SK-N-SH treated with all-trans-retinoic acid at 6 μM for 48 hours (cell line): ENCODE data around the gene CCDC102A.
A peak's percentile ranks its signal among the peaks of the same experiment; 100 is the strongest.

ENCODE experiments used
- ATAC-seq: fragments of 200-7000 bp; cut with Tn5 transposase; 3 replicates; pipeline ENCODE4 v1.9.1; 2020; ENCODE audit warnings: mild to moderate bottlenecking, moderate library complexity
- BACH2 ChIP-seq: fragments of 250-450 bp; sonication (Bioruptor Pico); IDR thresholded peaks from 2 replicates; pipeline ENCODE4 v1.9.0; 2021; ENCODE audit warnings: mild to moderate bottlenecking, borderline replicate concordance
- ESRRG ChIP-seq: fragments of 250-450 bp; sonication (Bioruptor Pico); IDR thresholded peaks from 2 replicates; pipeline ENCODE4 v1.6.1; 2021; ENCODE audit warnings: mild to moderate bottlenecking
- GLIS3 ChIP-seq: fragments of 250-450 bp; sonication (Bioruptor Pico); IDR thresholded peaks from 2 replicates; pipeline ENCODE4 v1.5.0; 2020; ENCODE audit warnings: mild to moderate bottlenecking, moderate library complexity
- ISL1 ChIP-seq: fragments of 250-450 bp; sonication (Bioruptor Pico); IDR thresholded peaks from 2 replicates; pipeline ENCODE4 v2.1.2; 2022; ENCODE audit warnings: mild to moderate bottlenecking, moderate library complexity
- PPARA ChIP-seq: fragments of 250-450 bp; sonication (Bioruptor Pico); IDR thresholded peaks from 2 replicates; pipeline ENCODE4 v1.5.0; 2020; ENCODE audit warnings: mild to moderate bottlenecking, borderline replicate concordance
- RARB ChIP-seq: fragments of 250-450 bp; sonication (Bioruptor Pico); IDR thresholded peaks from 2 replicates; pipeline ENCODE4 v1.8.0; 2021; ENCODE audit warnings: mild to moderate bottlenecking, moderate library complexity
- TCF4 ChIP-seq: fragments of 250-450 bp; sonication (Bioruptor Pico); IDR thresholded peaks from 2 replicates; pipeline ENCODE4 v1.8.0; 2021; ENCODE audit warnings: mild to moderate bottlenecking, moderate library complexity, borderline replicate concordance
- TOX ChIP-seq: fragments of 250-450 bp; sonication (Bioruptor Pico); IDR thresholded peaks from 2 replicates; pipeline ENCODE4 v1.8.0; 2021; ENCODE audit warnings: mild to moderate bottlenecking, moderate library complexity, borderline replicate concordance
- ZFP3 ChIP-seq: fragments of 250-450 bp; sonication (Bioruptor Pico); IDR thresholded peaks from 2 replicates; pipeline ENCODE4 v1.5.0; 2020; ENCODE audit warnings: mild to moderate bottlenecking, moderate library complexity
- ZFP30 ChIP-seq: fragments of 450-650 bp; formaldehyde crosslinking; IDR thresholded peaks from 2 replicates; pipeline ENCODE4 v1.5.0; 2022; ENCODE audit warnings: mild to moderate bottlenecking, moderate library complexity
- ZNF565 ChIP-seq: fragments of 450-650 bp; formaldehyde crosslinking; conservative IDR thresholded peaks from 2 replicates; pipeline ENCODE4 v1.5.0; 2020; ENCODE audit warnings: low read depth, mild to moderate bottlenecking, moderate library complexity
- ZNF70 ChIP-seq: fragments of 450-650 bp; formaldehyde crosslinking; IDR thresholded peaks from 2 replicates; pipeline ENCODE4 v1.5.0; 2020; ENCODE audit warnings: mild to moderate bottlenecking, moderate library complexity
- ZNF8 ChIP-seq: fragments of 450-650 bp; formaldehyde crosslinking; IDR thresholded peaks from 2 replicates; pipeline ENCODE4 v1.5.0; 2020; ENCODE audit warnings: mild to moderate bottlenecking, moderate library complexity
- TF ChIP-seq, protein P1 (sequence below): fragments of 250-450 bp; sonication (Bioruptor Pico); IDR thresholded peaks from 2 replicates; pipeline ENCODE4 v1.5.1; 2021; ENCODE audit warnings: mild to moderate bottlenecking, moderate library complexity
- TF ChIP-seq, protein P2 (sequence below): fragments of 250-450 bp; sonication (Bioruptor Pico); IDR thresholded peaks from 2 replicates; pipeline ENCODE4 v1.8.0; 2020; ENCODE audit warnings: mild to moderate bottlenecking, moderate library complexity, borderline replicate concordance
- TF ChIP-seq, protein P3 (sequence below): fragments of 250-450 bp; sonication (Bioruptor Pico); IDR thresholded peaks from 2 replicates; pipeline ENCODE4 v1.5.0; 2020; ENCODE audit warnings: mild to moderate bottlenecking, moderate library complexity
- TF ChIP-seq, protein P4 (sequence below): fragments of 250-450 bp; sonication (Bioruptor Pico); IDR thresholded peaks from 2 replicates; pipeline ENCODE4 v1.5.1; 2020; ENCODE audit warnings: low read depth, mild to moderate bottlenecking, moderate library complexity

Gene CCDC102A

DNA sequence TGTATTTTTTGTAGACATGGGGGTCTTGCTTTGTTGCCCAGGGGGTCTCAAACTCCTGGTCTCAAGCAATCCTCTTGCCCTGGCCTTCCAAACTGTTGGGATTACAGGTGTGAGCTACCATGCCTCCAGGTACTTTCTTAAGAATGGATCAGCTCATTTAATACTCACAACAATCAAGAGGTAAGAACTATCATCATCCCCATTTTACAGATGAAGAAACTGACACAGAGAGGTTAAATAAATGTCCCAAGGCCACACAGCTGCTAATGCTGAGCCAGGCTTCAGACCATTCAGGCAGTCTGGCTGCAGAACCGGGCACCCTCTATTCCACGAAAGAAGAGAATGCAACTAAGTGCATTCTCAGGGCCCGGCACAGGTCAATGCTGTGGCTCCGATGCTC is 22.0 kb downstream of the CCDC102A start (continued):
- TF ChIP-seq, protein P1, sequence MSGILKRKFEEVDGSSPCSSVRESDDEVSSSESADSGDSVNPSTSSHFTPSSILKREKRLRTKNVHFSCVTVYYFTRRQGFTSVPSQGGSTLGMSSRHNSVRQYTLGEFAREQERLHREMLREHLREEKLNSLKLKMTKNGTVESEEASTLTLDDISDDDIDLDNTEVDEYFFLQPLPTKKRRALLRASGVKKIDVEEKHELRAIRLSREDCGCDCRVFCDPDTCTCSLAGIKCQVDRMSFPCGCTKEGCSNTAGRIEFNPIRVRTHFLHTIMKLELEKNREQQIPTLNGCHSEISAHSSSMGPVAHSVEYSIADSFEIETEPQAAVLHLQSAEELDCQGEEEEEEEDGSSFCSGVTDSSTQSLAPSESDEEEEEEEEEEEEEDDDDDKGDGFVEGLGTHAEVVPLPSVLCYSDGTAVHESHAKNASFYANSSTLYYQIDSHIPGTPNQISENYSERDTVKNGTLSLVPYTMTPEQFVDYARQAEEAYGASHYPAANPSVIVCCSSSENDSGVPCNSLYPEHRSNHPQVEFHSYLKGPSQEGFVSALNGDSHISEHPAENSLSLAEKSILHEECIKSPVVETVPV, result no peak
- TF ChIP-seq, all 23 proteins: peak for 0

DNA sequence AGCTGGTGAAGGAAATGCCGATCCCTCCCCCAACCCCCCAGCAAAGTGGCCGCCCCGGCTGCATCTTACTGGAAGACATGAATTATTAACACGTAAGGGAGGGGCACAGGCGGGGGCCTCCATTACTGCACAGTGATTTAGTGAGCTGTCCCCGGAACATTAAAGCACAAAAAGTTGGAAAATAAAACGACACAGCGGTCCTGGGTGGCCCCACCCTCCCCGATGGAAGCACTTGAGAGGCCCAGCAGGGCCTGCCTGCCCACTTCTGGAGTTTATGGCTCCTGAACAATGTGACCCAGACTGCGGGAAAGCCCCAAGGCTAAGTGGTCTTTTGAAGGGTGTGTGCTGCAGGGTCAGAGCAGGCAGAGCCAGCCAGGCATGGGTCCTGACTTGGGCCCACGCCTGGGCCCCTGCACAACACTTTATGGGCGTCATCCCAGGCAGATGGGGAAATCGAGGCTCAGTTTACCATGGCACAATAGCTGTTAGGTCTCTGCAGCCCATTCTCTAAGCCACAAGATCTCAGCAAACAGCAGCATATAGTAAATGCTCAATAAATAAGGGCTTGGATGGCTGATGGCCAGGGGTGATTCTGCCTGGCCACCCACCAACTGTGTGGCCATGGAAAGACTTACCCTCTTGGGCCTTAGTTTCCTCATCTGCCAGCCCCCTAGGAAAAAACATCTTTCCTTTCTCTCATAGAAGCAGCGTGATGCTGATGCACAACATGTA is 22.8 kb downstream of the CCDC102A start:
- no peak for TF ChIP-seq ZFP30 (CRISPR knock-in tag)
- no peak for TF ChIP-seq ISL1
- TF ChIP-seq GLIS3 (CRISPR knock-in tag), result no peak
- TF ChIP-seq, protein P2, sequence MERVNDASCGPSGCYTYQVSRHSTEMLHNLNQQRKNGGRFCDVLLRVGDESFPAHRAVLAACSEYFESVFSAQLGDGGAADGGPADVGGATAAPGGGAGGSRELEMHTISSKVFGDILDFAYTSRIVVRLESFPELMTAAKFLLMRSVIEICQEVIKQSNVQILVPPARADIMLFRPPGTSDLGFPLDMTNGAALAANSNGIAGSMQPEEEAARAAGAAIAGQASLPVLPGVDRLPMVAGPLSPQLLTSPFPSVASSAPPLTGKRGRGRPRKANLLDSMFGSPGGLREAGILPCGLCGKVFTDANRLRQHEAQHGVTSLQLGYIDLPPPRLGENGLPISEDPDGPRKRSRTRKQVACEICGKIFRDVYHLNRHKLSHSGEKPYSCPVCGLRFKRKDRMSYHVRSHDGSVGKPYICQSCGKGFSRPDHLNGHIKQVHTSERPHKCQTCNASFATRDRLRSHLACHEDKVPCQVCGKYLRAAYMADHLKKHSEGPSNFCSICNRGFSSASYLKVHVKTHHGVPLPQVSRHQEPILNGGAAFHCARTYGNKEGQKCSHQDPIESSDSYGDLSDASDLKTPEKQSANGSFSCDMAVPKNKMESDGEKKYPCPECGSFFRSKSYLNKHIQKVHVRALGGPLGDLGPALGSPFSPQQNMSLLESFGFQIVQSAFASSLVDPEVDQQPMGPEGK (CRISPR knock-in tag), result 0 out of 2 replicates have a peak, but pooled peaks have one; percentile 20
- no peak for TF ChIP-seq TOX (CRISPR knock-in tag)
- TF ChIP-seq ZNF565, result no peak
- ATAC-seq, result no peak

DNA sequence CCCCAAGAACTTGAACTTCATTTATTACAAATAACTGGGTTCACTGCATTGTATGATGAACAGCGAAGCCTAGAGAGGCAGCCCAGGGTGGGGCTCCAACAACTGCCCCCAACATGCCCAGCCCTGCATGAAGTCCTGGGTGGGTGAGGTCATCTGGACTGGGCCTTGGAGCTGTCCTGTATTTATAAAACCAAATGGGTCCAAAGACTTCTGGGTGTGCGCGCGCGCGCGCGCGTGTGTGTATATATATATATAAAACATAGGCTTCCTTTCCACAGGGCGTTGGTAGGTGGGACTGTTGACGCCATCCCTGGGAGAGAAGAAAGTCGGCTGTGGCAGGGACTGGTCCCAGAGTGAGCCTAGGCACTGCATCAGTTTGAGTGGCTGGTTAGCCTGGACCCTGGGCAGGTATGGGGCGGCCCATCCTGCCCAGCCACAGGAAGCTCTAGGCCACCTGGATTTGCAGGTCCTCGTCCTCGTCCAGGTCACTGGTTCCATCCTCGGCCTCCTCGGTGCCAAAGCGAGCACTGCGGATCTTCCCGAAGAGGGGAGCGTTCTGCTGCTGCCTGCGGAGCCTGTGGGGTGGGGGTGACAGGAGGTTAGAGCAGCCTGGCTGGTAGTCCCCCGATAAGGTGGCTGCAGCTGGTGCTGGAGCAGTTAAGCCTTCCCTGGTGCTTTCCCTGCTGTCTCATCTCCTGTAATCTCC is 23.9 kb downstream of the CCDC102A start:
- ATAC-seq, result no peak
- TF ChIP-seq ZNF565, result no peak
- no peak for TF ChIP-seq ZFP3 (CRISPR knock-in tag)
- TF ChIP-seq ZNF8 (CRISPR knock-in tag), result no peak
- TF ChIP-seq TCF4 (CRISPR knock-in tag), result no peak
- TF ChIP-seq ZFP30 (CRISPR knock-in tag), result no peak
- TF ChIP-seq ESRRG (CRISPR knock-in tag), result no peak
- TF ChIP-seq, protein P3, sequence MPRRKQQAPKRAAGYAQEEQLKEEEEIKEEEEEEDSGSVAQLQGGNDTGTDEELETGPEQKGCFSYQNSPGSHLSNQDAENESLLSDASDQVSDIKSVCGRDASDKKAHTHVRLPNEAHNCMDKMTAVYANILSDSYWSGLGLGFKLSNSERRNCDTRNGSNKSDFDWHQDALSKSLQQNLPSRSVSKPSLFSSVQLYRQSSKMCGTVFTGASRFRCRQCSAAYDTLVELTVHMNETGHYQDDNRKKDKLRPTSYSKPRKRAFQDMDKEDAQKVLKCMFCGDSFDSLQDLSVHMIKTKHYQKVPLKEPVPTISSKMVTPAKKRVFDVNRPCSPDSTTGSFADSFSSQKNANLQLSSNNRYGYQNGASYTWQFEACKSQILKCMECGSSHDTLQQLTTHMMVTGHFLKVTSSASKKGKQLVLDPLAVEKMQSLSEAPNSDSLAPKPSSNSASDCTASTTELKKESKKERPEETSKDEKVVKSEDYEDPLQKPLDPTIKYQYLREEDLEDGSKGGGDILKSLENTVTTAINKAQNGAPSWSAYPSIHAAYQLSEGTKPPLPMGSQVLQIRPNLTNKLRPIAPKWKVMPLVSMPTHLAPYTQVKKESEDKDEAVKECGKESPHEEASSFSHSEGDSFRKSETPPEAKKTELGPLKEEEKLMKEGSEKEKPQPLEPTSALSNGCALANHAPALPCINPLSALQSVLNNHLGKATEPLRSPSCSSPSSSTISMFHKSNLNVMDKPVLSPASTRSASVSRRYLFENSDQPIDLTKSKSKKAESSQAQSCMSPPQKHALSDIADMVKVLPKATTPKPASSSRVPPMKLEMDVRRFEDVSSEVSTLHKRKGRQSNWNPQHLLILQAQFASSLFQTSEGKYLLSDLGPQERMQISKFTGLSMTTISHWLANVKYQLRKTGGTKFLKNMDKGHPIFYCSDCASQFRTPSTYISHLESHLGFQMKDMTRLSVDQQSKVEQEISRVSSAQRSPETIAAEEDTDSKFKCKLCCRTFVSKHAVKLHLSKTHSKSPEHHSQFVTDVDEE (CRISPR knock-in tag), result no peak
- TF ChIP-seq, protein P4, sequence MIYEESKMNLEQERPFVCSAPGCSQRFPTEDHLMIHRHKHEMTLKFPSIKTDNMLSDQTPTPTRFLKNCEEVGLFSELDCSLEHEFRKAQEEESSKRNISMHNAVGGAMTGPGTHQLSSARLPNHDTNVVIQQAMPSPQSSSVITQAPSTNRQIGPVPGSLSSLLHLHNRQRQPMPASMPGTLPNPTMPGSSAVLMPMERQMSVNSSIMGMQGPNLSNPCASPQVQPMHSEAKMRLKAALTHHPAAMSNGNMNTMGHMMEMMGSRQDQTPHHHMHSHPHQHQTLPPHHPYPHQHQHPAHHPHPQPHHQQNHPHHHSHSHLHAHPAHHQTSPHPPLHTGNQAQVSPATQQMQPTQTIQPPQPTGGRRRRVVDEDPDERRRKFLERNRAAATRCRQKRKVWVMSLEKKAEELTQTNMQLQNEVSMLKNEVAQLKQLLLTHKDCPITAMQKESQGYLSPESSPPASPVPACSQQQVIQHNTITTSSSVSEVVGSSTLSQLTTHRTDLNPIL, result no peak
- no peak for TF ChIP-seq RARB (CRISPR knock-in tag)

DNA sequence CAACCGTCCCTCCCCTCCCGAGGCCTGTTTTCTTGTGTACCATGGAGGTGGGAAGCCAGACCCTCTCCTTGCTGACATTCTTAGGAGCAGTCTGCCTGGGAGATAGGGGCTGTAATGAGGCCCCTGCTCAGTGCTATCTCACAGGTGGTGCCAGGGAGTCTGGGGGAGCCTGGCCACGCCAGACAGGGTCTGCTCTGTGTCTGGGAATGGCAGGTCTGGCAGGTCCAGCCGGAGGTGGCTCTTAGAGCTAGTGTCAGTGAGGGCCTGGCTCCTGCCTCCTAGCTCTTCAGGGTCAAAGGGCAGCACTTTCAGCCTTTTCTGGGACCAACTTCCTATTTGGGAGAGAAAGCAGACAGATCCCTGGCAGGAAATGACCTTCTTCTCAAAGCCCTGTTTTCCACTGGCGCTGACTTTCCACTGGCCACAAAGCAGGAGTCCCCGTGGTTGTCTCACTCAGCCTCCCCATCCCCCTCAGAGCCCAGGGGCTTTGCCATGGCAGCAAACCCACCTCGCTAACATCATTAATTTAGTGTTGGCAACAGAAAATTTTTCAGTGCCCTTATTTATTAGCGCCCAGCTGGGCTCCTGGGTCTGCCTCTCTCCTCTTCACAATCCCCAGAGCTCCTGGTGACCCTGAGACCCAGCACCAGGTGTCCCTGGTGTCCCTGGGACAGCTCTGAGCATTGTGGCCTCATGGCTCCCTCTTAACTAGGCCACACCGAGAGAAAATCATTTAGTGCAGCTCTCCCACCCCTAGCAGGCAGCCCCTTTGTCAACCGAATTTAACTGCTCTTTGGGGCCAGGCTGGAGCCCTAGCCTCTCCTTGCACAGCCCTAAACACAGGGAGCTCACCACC is 26.1 kb downstream of the CCDC102A start:
- TF ChIP-seq, protein P3 (CRISPR knock-in tag), result peak; percentile 46
- TF ChIP-seq PPARA (no peak), BACH2 (CRISPR knock-in tag) (no peak), ZNF8 (CRISPR knock-in tag) (no peak), ZNF70 (no peak), ZNF565 (no peak), ZFP30 (CRISPR knock-in tag) (no peak), TOX (CRISPR knock-in tag) (no peak), TCF4 (CRISPR knock-in tag) (peak; percentile 75; the same call in 1 of the 2 replicates)
- TF ChIP-seq, protein P4, result no peak
- ATAC-seq, result peak; percentile 43; the same call in 2 of the 3 replicates
